Omental fat pad (tissue), 3 donors: ENCODE results near the gene LASP1NB.

Experiments
- ATAC-seq: fragments of 150-250 bp; one replicate; pipeline ENCODE4 v1.9.1; 2016; ENCODE audit warnings: mild to moderate bottlenecking, moderate library complexity; ENCODE audit not compliant: low FRiP score
- DNase-seq: peaks from one replicate; pipeline ENCODE4 v3.0.0-alpha.2; 2019; ENCODE audit warnings: low spot score
- CTCF ChIP-seq, 3 donors: fragments of 450-650 bp; IDR thresholded peaks; one replicate each; pipeline ENCODE4 v1.5.1; 2016 to 2017; ENCODE audit warnings: antibody characterized with exemption in 3 of 3, mild to moderate bottlenecking in 3 of 3, moderate library complexity in 2 of 3

Gene LASP1NB

GRCh38 chr17:38891441-38891840, 34.0 kb upstream of the LASP1NB start:
- DNase-seq = no peak
- TF ChIP-seq CTCF (IDR thresholded peaks at IDR 0.05) = no peak
- ATAC-seq = no peak

- no peak for TF ChIP-seq CTCF (IDR thresholded peaks at IDR 0.05)
- ATAC-seq (no peak), DNase-seq (no peak)
These were observed 33.3 kb upstream of the LASP1NB start for GRCh38 chr17:38892083-38892482.

- DNase-seq (no peak), ATAC-seq (no peak)
- TF ChIP-seq CTCF (IDR thresholded peaks at IDR 0.05) = no peak
These were observed 32.8 kb upstream of the LASP1NB start for GRCh38 chr17:38892620-38893019.

- TF ChIP-seq CTCF (IDR thresholded peaks at IDR 0.05) = no peak
- DNase-seq = no peak
- ATAC-seq = no peak
These were observed 32.3 kb upstream of the LASP1NB start for GRCh38 chr17:38893113-38893512.

- DNase-seq = no peak
- no peak for ATAC-seq
- TF ChIP-seq CTCF (IDR thresholded peaks at IDR 0.05) = no peak
These were observed 31.8 kb upstream of the LASP1NB start for GRCh38 chr17:38893607-38894006.

GRCh38 chr17:38894276-38894675, 31.1 kb upstream of the LASP1NB start:
- no peak for TF ChIP-seq CTCF (IDR thresholded peaks at IDR 0.05)
- no peak for ATAC-seq
- no peak for DNase-seq

GRCh38 chr17:38896346-38896954, 29.0 kb upstream of the LASP1NB start:
- DNase-seq (no peak), ATAC-seq (no peak)
- TF ChIP-seq CTCF (IDR thresholded peaks at IDR 0.05) = no peak
